Cortex of kidney (tissue), 1 donor: ENCODE results near the gene HEATR9.

Source experiments
- DNase-seq: peaks from one replicate; lab custom pipeline; 2025; lab: John Stamatoyannopoulos, UW

The HEATR9 gene

GRCh38 chr17:35893751-35894150 lies 25.1 kb upstream of the HEATR9 start:
- no peak for DNase-seq

GRCh38 chr17:35892091-35893035 lies 23.7 kb upstream of the HEATR9 start:
- DNase-seq: no peak

GRCh38 chr17:35891269-35891668 lies 22.6 kb upstream of the HEATR9 start:
- DNase-seq: no peak

GRCh38 chr17:35890774-35891155 lies 22.1 kb upstream of the HEATR9 start:
- DNase-seq: no peak

GRCh38 chr17:35889818-35890773 lies 21.4 kb upstream of the HEATR9 start:
- no peak for DNase-seq

GRCh38 chr17:35889241-35889640 lies 20.6 kb upstream of the HEATR9 start:
- no peak for DNase-seq

GRCh38 chr17:35879773-35880654 lies 11.3 kb upstream of the HEATR9 start, which contains the start of gene CCL5:
Gene CCL5 (minus strand): TSS chr17:35880360.
- no peak for DNase-seq

GRCh38 chr17:35878361-35878760 lies 9.7 kb upstream of the HEATR9 start:
- no peak for DNase-seq

- DNase-seq: no peak
Observed at GRCh38 chr17:35877345-35878029, 8.8 kb upstream of the HEATR9 start.

- no peak for DNase-seq
Observed at GRCh38 chr17:35876534-35876933, 7.8 kb upstream of the HEATR9 start.

- DNase-seq: no peak
Observed at GRCh38 chr17:35875800-35876139, 7.1 kb upstream of the HEATR9 start.

GRCh38 chr17:35875072-35875799 lies 6.5 kb upstream of the HEATR9 start:
- no peak for DNase-seq

- DNase-seq: no peak
Observed at GRCh38 chr17:35872196-35872980, 3.7 kb upstream of the HEATR9 start.

- no peak for DNase-seq
Observed at GRCh38 chr17:35870906-35871819, 2.5 kb upstream of the HEATR9 start.

- no peak for DNase-seq
Observed at GRCh38 chr17:35867574-35867973, 1.1 kb downstream of the HEATR9 start.

GRCh38 chr17:35866341-35866950 lies 2.2 kb downstream of the HEATR9 start:
- no peak for DNase-seq

GRCh38 chr17:35865412-35866340 lies 3.0 kb downstream of the HEATR9 start:
- no peak for DNase-seq
